HEK293 (cell line): ENCODE measurements around the gene DPY19L2.
"Not testable (repeated sequence)": the region's sequence is repeated elsewhere in the genome, so short reads cannot be mapped to it uniquely, and the experiment has no call there.

Experiments used
- ZBTB7A ChIP-seq: fragments of 450-650 bp; formaldehyde crosslinking; IDR thresholded peaks from 2 replicates; pipeline ENCODE4 v1.5.1; 2016; ENCODE audit warnings: low read depth, missing biosample characterization, missing genetic modification characterization
- ZNF596 ChIP-seq: fragments of 450-650 bp; IDR thresholded peaks from 2 replicates; pipeline ENCODE4 v1.5.0; 2018; ENCODE audit warnings: missing biosample characterization, mild to moderate bottlenecking, missing genetic modification characterization, moderate library complexity
- ZNF76 ChIP-seq: fragments of 450-650 bp; formaldehyde crosslinking; IDR thresholded peaks from 2 replicates; pipeline ENCODE4; 2016; ENCODE audit warnings: low read depth, missing biosample characterization, missing genetic modification characterization, borderline replicate concordance
- TF ChIP-seq, protein P1 (sequence below): fragments of 450-650 bp; formaldehyde crosslinking; IDR thresholded peaks from 2 replicates; pipeline ENCODE4 v1.5.1; 2016; ENCODE audit warnings: missing biosample characterization, missing genetic modification characterization
- TF ChIP-seq, protein P2 (sequence below): fragments of 450-650 bp; formaldehyde crosslinking; IDR thresholded peaks from 2 replicates; pipeline ENCODE4 v1.5.1; 2016; ENCODE audit warnings: missing biosample characterization, missing genetic modification characterization

DNA sequence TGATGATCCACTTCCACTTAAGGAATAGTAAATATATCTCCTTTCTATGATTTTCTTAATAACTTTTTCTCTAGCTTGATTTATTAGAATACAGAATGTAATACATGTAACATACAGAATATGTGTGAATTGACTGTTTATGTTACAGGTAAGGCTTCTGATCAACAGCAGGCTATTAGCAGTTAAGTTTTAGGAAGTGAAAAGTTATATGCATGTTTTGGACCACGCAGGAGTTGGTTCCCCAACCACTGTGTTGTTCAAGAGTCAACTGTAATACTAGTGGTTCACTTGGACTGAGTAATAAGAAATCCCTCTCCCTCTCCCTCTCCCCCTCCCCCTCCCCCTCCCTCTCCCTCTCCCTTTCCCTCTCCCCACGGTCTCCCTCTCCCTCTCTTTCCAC lies 17.5 kb upstream of the DPY19L2 start:
- TF ChIP-seq ZBTB7A (tag by site-specific recombination); ZNF76 (tag by site-specific recombination); ZNF596: not testable (repeated sequence)
- TF ChIP-seq, protein P1, sequence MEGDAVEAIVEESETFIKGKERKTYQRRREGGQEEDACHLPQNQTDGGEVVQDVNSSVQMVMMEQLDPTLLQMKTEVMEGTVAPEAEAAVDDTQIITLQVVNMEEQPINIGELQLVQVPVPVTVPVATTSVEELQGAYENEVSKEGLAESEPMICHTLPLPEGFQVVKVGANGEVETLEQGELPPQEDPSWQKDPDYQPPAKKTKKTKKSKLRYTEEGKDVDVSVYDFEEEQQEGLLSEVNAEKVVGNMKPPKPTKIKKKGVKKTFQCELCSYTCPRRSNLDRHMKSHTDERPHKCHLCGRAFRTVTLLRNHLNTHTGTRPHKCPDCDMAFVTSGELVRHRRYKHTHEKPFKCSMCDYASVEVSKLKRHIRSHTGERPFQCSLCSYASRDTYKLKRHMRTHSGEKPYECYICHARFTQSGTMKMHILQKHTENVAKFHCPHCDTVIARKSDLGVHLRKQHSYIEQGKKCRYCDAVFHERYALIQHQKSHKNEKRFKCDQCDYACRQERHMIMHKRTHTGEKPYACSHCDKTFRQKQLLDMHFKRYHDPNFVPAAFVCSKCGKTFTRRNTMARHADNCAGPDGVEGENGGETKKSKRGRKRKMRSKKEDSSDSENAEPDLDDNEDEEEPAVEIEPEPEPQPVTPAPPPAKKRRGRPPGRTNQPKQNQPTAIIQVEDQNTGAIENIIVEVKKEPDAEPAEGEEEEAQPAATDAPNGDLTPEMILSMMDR (tag by site-specific recombination), result not testable (repeated sequence)
- TF ChIP-seq, protein P2, sequence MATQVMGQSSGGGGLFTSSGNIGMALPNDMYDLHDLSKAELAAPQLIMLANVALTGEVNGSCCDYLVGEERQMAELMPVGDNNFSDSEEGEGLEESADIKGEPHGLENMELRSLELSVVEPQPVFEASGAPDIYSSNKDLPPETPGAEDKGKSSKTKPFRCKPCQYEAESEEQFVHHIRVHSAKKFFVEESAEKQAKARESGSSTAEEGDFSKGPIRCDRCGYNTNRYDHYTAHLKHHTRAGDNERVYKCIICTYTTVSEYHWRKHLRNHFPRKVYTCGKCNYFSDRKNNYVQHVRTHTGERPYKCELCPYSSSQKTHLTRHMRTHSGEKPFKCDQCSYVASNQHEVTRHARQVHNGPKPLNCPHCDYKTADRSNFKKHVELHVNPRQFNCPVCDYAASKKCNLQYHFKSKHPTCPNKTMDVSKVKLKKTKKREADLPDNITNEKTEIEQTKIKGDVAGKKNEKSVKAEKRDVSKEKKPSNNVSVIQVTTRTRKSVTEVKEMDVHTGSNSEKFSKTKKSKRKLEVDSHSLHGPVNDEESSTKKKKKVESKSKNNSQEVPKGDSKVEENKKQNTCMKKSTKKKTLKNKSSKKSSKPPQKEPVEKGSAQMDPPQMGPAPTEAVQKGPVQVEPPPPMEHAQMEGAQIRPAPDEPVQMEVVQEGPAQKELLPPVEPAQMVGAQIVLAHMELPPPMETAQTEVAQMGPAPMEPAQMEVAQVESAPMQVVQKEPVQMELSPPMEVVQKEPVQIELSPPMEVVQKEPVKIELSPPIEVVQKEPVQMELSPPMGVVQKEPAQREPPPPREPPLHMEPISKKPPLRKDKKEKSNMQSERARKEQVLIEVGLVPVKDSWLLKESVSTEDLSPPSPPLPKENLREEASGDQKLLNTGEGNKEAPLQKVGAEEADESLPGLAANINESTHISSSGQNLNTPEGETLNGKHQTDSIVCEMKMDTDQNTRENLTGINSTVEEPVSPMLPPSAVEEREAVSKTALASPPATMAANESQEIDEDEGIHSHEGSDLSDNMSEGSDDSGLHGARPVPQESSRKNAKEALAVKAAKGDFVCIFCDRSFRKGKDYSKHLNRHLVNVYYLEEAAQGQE, result not testable (repeated sequence)
